ENCODE results near the gene SLC12A8.

GRCh38 chr3:125141596-125142419, 70.7 kb downstream of the SLC12A8 start:
- peak in 3 of 5 experiments; percentile 11 to 38 (median 17) for TF ChIP-seq CTCF (IDR thresholded peaks at IDR 0.05 in 4 of 5, conservative IDR thresholded peaks at IDR 0.05 in 1 of 5)
- no peak for TF ChIP-seq POLR2A (IDR thresholded peaks at IDR 0.05)
